GM21723 (cell line): ENCODE measurements around the gene LRRC56.

Experiments
- ATAC-seq: cut with Tn5 transposase; IDR thresholded peaks from one replicate; pipeline ENCODE4 v1.9.1; 2021; ENCODE audit warnings: mild to moderate bottlenecking, moderate library complexity; ENCODE audit not compliant: unreplicated experiment

Gene LRRC56

DNA sequence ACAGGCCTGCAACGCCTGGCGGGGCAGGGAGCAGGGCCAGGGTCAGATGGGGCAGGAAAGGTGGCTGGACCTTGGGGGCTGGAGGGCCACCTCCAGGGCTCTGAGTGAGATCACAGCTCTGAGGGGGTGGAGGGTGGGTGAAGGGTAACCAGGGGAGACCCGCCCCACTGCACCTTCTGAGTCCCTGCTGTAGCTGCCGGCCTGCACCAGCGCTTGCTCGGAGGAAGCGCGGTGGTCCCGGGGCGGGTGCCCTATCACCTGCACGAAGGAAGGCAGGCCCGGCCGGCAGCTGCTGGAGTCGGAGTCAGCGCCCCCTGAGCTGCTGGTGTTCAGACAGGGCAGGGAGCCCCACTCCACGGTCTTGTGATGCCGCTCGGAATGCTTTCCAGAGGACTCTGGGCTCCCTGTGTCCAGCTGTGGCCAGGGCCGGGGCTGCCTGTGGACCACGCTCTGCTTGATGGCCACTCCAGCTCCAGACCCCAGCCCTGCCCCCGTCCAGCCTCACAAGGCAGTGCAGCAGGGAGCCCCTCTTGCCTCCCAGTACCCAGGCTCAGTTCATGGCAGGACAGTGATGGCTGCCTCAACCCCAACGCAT is 19.4 kb downstream of the LRRC56 start:
- no peak for ATAC-seq

DNA sequence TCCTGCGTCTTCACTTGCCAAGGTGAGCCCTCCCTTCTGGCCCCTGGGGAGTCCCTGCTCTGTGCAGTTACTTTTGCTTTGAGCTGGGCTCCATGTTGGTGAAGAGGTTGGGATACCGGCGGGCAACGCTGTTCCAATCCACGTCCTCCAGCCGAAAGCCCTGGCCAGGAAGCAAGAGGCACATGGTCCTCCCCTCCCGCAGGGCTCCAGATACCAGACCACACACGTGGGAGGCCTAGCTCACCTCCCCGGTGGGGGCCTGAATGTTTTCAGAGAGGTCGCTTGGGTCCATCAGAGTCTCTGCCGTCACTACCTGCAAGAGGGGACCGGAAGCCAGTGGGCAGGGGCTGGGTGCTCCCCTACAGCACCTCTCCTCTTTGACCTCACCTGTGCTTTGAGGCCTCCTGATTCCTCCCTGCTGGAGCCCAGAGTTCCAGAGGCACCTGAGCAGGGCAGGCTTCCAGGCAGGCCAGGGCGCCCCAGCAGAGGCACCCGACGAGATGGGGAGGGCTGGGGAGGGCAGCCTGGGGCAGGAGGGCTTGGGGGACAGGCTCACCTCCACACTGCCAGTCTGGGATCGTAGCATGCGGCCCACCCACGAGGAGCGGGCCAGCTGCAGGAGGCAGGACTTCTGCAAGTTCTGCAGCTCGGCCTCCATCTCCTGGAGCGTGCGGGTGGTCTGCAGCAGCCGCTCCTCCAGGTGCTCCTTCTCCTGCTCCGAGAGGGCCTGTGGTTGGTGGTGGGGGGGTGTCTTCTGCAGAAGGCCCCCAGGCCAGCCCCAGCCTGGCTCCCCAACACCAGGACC is 20.2 kb downstream of the LRRC56 start:
- no peak for ATAC-seq

DNA sequence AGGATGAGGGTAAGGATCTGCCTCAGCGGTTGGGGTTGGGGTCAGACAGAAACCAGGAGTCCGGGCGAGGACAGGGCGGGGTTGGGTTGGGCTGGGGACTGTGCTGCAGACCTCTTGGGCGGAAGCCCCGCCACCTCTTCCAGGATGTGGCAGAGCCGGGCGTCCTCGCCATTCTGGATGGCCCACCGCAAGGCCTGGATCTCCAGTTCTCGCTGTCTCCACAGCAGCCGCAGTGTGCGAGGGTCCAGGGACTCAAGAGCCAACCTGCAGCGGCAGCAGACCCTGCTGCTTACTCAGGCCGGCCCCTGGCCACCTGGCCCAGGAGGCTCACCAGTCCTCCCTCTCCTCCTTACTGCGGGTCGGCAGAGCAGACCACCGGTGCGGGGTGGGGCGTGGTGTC is 21.2 kb downstream of the LRRC56 start:
- ATAC-seq = no peak

DNA sequence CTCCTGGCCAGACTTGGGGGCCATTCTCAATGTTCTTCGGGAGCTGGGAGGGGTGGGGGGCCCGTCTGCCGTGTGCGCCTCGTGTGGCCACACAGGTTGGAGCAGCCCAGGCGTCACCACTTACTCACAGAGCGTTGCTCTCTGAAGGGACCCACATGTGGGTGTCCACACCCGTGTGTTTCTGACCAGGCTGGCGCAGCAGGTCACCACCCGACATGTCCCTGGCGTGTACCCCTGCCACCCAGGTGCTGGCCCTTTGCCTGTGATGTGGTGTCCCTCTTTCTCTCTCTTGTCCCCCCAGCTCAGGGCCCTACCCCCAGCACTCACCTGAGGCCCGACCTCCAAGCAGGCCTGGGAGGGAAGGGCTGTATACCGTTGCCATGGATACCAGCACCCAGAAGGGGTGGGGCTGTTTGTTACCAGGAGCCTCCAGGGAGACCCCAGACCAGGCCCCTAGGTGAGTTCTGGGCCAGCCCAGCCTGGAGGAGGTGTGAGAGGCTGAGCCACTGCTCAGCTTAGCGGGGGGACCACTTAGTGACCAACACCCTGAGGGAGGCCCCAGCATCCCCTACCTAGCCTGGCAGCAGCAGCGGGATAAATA is 21.8 kb downstream of the LRRC56 start:
- no peak for ATAC-seq

DNA sequence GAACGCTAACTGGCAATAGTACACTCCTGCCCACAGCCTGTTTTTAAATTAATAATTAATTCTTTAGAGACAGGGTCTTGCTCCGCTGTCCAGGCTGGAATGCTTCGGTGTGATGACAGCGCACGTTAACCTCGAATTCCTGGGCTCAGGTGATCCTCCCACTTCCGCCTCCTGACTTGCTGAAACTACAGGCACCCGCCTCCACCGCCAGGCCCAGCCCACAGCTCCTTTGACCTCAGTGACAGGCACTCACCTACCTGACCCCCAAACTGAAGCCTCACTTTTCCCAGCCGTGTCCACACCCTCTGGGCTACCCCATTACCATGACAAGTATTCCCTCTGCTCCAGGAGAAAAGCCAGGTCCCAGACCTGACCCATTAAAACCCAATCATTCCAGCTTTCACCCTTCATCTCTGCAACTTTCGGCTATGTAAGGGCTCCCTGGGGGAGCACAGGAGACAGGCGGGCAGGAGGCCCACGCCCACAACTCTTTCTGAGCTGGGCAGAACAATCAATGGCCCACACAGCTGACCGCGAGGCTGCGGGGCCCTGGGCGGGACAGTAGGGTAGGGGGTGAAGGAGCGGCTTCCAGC is 22.5 kb downstream of the LRRC56 start:
- ATAC-seq = no peak

DNA sequence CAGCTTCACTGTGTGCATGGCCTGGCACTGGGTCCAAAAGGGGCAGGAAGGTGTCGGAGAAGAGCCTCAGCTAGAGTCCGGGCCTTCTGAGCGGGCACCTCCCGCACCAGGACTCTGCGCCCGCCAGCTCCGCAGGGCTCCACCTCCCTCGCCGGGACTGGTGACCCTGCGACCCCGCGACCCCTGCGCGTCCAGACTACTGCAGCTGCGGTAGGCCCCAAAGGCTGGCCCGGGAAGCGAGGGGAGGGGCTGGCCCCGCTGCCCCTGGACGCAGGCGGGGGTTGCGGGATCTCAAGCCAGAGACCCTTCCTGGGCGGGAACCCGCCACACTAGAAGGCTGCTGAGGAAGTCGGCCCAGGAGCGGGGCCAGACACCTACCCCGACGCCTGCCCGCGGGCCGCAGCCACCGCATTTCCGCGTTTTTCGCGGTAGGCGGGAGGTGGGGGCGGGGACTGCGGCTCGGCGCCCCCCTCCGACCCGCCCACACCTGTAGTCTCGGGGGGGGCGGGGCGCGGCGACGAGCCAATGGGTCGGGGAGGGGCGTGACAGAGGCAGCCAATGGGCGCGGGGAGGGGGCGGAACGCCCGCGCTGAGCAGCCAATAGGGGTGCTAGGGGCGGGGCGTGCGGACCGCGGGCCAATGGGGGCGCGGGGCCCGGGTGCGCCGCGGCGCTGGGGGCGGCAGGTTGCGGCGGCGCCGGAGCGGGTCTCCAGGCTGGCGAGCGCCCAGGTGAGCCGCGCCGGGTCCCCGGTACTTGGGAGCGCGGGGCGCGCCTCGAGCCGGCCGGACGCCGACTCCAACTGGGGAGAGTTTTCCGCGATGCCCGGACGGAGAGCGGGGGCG is 23.2 kb downstream of the LRRC56 start, which contains the start of the genes LMNTD2 and RASSF7:
LMNTD2 (minus strand) TSS at position 434 of the 843 bp plus-strand sequence; CDS start at position 412, 22 bp downstream.
RASSF7 (plus strand) TSS at position 666 of the 843 bp plus-strand sequence. CDS start 799 bp downstream, outside the sequence.
- ATAC-seq = peak; percentile 57

DNA sequence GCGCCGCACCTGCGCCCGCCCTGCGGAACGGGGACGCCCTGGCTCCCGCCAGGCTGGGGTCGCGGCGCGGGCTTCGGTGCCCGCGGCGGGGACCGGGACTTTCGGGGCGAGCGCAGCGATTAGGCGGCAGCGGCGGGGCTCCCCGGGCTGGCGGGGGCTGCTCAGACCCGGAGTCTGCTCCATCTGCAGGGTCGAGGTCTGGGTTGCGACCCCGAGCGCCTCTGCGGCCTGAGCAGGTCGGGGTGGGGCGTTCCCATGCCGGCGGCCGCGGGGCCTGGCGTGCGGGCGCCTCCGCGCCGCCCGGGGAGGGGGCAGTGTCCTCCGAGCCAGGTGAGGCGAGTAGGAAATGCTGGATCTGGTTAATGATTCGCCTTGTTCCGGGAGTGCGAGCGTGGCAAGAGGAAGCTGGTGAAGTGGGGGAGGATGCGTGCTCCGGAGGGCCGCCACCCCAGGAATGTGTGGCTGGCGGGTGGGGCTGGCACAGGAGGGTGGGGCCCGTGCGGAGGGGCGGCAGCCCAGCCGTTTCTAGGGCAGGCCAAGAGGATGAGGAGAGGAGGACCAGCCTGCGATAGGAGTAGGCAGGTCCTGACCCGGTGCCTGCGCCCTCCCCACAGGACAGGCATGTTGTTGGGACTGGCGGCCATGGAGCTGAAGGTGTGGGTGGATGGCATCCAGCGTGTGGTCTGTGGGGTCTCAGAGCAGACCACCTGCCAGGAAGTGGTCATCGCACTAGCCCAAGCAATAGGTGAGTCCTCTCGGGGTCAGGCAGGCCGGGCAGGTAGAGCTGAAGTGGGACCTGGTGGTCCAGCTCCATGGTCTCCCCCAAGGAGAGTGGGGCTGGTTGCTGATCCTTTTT is 24.0 kb downstream of the LRRC56 start:
- ATAC-seq = peak; percentile 25

DNA sequence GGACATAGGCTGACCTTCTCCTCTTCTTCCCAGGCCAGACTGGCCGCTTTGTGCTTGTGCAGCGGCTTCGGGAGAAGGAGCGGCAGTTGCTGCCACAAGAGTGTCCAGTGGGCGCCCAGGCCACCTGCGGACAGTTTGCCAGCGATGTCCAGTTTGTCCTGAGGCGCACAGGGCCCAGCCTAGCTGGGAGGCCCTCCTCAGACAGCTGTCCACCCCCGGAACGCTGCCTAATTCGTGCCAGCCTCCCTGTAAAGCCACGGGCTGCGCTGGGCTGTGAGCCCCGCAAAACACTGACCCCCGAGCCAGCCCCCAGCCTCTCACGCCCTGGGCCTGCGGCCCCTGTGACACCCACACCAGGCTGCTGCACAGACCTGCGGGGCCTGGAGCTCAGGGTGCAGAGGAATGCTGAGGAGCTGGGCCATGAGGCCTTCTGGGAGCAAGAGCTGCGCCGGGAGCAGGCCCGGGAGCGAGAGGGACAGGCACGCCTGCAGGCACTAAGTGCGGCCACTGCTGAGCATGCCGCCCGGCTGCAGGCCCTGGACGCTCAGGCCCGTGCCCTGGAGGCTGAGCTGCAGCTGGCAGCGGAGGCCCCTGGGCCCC is 24.8 kb downstream of the LRRC56 start:
- ATAC-seq = no peak

DNA sequence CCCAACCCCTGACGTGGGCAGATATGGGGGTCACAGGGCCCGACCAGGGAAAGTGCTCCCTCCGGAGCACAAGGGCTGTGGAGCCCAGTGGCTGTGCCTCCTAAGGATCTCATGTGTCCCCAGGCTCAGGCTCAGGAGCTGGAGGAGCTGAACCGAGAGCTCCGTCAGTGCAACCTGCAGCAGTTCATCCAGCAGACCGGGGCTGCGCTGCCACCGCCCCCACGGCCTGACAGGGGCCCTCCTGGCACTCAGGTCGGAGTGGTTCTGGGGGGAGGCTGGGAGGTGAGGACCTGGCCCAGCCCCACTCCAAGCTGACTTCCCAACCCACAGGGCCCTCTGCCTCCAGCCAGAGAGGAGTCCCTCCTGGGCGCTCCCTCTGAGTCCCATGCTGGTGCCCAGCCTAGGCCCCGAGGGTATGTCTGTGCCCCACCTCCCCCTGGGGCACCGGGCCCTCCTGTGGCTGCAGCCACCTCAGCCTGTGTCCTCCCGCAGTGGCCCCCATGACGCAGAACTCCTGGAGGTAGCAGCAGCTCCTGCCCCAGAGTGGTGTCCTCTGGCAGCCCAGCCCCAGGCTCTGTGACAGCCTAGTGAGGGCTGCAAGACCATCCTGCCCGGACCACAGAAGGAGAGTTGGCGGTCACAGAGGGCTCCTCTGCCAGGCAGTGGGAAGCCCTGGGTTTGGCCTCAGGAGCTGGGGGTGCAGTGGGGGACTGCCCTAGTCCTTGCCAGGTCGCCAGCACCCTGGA is 25.9 kb downstream of the LRRC56 start:
- ATAC-seq = no peak

DNA sequence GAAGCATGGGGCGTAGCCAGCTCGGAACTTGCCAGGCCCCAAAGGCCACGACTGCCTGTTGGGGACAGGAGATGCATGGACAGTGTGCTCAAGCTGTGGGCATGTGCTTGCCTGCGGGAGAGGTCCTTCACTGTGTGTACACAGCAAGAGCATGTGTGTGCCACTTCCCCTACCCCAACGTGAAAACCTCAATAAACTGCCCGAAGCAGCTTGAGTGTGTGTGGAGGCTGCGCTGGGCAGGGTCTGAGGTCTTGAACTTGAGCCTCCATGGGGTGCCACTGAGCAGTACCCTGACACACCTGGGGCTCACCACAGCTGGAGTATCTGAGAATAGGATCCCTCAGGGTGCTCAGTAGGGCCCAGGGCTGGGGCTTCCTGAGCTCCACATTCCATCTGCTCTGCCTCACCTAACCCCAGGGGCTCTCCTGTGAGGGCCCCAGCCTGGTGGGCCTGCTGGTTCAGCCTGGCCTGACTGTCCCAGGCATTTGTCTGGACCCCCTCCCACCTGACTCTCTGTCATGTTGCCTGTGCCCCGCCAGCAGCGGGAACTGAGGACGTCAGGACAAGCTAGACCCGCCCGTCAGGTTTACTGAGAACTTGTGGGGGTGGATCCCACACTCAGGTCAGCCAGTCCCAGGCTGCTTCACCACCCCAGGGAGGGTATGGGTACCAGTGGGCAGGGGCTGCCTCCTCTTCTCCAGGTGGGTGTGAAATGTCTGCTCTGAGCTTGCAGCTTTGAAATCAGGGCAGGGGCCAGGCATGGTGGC is 26.7 kb downstream of the LRRC56 start:
- ATAC-seq = no peak

DNA sequence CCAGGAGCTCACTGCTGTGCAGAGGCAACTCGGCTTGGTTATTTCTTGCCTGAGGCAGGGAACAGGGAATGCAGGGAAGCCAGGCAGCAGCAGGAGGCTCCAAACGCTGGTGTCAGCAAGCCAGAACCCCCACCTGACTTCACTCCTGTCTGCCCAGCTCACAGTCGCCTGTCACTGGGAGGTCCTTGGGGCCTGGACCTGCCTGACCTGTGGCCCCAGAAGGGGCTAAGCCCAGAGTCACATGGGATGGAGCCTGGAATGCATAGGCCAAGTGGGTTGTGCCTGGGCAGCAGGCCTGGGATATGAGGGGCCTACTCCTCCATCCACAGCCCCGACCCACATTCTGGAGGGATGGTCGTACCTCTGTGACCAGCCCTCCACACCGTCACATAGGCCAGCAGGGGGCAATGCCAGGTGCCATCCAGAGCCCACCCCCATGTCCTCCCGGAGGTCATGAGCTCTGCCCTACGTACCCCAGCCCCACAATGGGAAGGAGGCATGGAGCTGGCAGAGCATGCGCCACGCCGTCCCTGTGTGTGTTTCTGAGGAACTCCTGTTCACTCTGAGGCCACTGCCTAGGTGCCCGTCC is 28.7 kb downstream of the LRRC56 start:
- no peak for ATAC-seq

DNA sequence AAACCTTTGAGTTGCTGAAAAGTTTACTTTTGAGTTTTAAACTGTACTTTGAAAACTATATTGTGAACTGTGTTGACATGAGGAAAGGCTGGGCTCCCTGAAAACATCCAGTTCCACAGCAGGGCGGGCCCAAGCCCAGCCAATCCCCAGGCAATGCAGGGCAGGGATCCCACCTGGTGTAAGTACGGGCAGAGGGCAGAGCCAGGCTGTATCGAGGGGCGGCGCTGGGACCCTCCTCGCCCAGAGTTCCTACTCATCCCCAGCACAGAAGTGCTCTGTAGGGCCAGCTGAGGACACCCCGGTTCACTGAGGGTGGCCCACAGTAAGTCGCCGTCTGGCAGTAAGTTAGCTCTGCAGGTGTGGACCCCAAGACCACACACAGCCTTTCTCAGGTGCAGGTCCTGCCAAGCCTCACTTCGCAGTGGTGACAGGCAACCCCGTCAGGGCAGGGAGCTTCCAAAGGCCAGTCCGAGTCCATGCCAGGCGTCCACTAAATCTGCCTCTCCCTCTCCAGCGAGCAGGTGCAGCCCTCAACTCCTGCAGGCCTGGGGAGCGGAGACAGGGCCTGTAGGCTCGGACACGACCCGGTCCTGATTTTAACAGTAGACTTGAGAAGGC is 29.8 kb downstream of the LRRC56 start:
- no peak for ATAC-seq

DNA sequence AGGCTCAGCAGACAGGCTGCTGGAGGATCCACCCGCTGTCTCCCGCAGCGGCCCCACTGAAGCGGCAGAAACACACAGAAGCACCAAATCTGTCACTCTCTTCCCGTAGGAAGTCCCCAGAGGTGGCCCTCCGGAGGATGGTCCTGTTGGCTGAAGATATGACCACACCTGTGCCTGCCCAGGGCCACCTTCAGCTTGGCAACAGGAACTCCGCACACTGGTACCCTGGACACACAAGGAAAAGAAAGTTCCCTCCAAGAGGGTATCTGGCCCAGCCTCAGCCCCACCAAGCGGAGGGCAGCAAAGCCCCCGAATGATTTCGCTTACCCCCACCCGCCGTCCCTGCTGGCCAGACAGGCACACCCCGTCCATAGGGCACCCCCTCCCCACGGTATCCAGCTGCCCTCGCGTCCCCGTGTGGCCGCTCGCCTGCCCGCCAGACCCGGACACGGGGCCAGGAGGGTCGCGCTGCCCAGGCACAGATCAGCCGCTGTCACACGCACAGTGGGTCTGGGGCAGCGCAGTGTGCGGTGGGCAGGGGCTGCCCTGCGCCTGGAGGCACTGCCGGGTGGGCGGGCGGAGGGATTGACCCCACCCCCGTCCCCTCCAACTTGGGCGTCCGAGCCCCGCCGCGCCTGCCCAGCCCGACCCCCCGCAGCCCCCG is 30.4 kb downstream of the LRRC56 start:
- no peak for ATAC-seq

DNA sequence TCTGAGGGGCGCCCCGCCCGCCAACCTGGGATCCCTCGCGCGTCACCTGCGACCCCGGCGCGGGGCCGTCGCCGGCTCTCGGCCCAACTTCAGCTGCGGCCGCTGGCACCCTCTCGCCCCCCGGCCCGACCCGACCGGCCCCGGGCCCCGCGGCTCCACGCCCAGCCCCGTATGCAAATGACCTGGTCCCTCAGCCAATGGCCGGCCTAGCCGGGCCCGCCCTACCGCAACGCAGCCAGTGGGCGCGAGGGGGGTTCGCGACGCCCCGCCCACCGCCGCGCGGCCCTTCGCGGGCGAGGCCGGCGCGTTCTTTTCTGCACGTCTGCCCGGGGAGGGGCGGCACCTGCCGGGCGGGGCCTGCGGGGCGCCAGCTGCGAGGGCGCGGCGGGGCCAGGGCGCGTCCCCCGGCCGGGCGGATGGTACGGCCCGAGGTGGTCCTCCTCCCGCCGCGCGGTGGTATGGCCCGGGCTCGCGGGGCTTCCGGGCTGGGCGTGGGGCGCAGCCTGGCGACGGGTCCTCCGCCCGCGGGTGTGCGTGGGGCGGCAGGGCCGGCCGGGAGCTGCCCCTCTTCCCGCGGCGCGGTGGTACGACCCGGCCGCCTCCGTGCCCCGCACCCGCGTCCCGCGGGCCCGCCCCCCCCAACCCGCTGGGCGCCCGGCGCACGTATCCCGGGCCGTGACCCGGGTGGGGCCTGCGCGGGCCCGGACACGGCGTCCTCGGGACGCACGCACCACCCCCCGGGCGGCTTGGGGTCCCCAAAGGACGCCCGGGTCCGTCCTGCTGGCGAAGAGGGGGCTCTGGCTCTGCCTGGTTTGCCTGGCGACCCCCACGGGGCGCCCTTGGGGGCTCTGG is 31.2 kb downstream of the LRRC56 start:
- ATAC-seq = peak; percentile 86

DNA sequence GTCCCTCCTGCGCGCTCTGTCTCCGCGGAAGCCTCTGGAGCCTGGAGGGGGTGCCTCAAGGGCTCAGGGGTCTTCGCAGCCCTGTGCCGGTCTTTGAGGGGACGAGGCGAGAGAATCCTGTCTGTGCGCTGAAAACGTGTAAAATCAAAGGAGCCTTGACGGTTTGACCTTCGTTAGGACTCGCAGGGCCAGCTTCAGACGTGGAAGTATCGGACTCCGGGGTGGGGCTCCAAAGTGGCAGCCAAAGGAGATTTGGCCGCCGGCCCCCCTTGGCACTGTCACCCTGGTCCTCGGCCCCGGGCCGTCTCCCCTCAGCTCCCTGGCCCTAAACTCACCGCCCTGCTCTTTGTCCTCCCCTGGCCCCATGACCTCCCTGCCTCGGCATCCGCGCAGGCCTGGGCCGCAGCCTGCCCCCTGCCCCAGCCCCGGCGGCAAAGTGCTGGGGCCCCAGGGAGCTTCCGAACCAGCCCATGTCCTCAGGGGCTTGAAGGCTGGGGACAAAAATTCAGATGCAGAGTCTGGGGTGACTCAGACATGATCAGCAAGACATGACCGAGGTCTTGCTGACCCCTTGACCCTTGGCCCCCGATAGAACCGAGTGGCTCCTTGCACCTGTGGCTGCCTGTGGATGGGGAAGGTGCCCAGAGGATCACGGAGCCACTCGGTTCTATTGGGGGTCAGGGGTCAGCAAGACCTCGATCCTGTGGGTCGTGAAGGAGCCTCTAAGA is 32.0 kb downstream of the LRRC56 start:
- no peak for ATAC-seq
